ENCODE measurements around the gene FOSL1. TPM values are rescaled to one million over a fixed set of nuclear protein-coding genes. Genes with fewer than 3 reads are reported as not detected.

The FOSL1 gene
- total and polyA plus RNA-seq, 2 donors (not counting 1 experiment from before 2014, with no cell fraction given): 2.3 TPM; not detected in 1

GRCh38 chr11:65873318-65874156, 26.7 kb downstream of the FOSL1 start:
- Mint-ChIP-seq H3K27me3 (peaks cover 5% of the 10 kb centered on the region), H3K4me3 (peak overlapping the region; percentile 92), H3K4me1 (peaks cover 26% of the 10 kb centered on the region), H3K27ac (peak overlapping the region; percentile 91), H3K9me3 (ENCODE audit: insufficient read depth) (no peaks in the 10 kb centered on the region)
- no peaks in the 10 kb centered on the region for H4K20me1 ChIP-seq (ENCODE audit: control insufficient read depth, insufficient read depth, low read length, poor library complexity, severe bottlenecking)
- DNase-seq (peak; percentile 97), ATAC-seq (ENCODE audit: low read depth) (peak; percentile 98)
- peaks cover 10 to 29% of the 10 kb centered on the region in 2 donors for H3K4me1 ChIP-seq (ENCODE audit: control insufficient read depth in 2 of 2, insufficient read depth in 2 of 2, low read length in 2 of 2)
- ChIA-PET CTCF (interaction anchor here (0.6 to 6.7 kb wide), 8 partner anchors 10 to 794 kb away, joined by 3 to 71 read pairs (median 4); partner anchors contain the start of genes CCDC85B, CFL1, FIBP and MUS81), POLR2A (interaction anchor here (0.6 to 1.7 kb wide), 5 partner anchors 11 to 233 kb away, joined by 3 to 24 read pairs (median 11); partner anchors contain the start of genes CCDC85B, CFL1, FIBP and MUS81)
- intact Hi-C loops (cut with micrococcal nuclease): loop anchor here (2.0 to 5.0 kb wide), 3 partner anchors 15 to 179 kb away; partner anchors contain the start of genes CFL1, FIBP and SF3B2
- H3K4me3 ChIP-seq (ENCODE audit: control extremely low read depth in 1 of 5, extremely low read depth in 1 of 5, insufficient read depth in 1 of 5, low read depth in 2 of 5, low read length in 4 of 5): peak overlapping the region; percentile 52 to 79 (median 63)
- H3K9me3 ChIP-seq (ENCODE audit: control extremely low read depth in 1 of 3, control insufficient read depth in 2 of 3, insufficient read depth in 1 of 3, low read length in 2 of 3): no peaks in the 10 kb centered on the region
- TF ChIP-seq CTCF (IDR thresholded peaks at IDR 0.05) (no peak), EZH2 (IDR thresholded peaks at IDR 0.05; ENCODE audit: borderline replicate concordance, insufficient read depth, low read depth, low read length, poor library complexity, severe bottlenecking) (no peak)
- 2% methylated on average over 43 of the region's 54 CpGs for WGBS (ENCODE audit: insufficient coverage)
- H3K9ac ChIP-seq (ENCODE audit: low read length): peak overlapping the region; percentile 70
- H3K27ac ChIP-seq (ENCODE audit: low read length in 2 of 2): peak overlapping the region; percentile 81 to 91
- H3K79me2 ChIP-seq (ENCODE audit: control insufficient read depth, insufficient read depth, low read length): no peaks in the 10 kb centered on the region
- H3K36me3 ChIP-seq (replicated peaks in 1 of 2; ENCODE audit: control extremely low read depth in 1 of 2, control insufficient read depth in 1 of 2, extremely low read depth in 1 of 2, insufficient read depth in 2 of 2, low read length in 1 of 2): no peaks in the 10 kb centered on the region
- H3K27me3 ChIP-seq (replicated peaks in 1 of 4; ENCODE audit: control extremely low read depth in 1 of 4, control insufficient read depth in 3 of 4, insufficient read depth in 4 of 4, low read length in 3 of 4): no peaks in the 10 kb centered on the region
- peak overlapping the region; percentile 85 for H2AFZ ChIP-seq (ENCODE audit: insufficient read depth, low read depth, low read length, poor library complexity, severe bottlenecking)
- H3K4me2 ChIP-seq (replicated peaks; ENCODE audit: low read depth, low read length, poor library complexity, severe bottlenecking): peak overlapping the region; percentile 91
